IMR-90 (cell line): ENCODE measurements around the gene TRIO.

Source experiments
- CEBPB ChIP-seq: IDR thresholded peaks from 2 replicates; pipeline ENCODE4 v1.6.1; 2012; ENCODE audit warnings: low read depth, low read length, improper control_type of control experiment
- FOS ChIP-seq: fragments of 150-350 bp; IDR thresholded peaks from 2 replicates; pipeline ENCODE4 v1.6.1; 2016; ENCODE audit warnings: low read depth, low read length
- MAFK ChIP-seq: IDR thresholded peaks from 2 replicates; pipeline ENCODE4 v1.6.1; 2012; ENCODE audit warnings: low read depth, low read length, improper control_type of control experiment
- MXI1 ChIP-seq: IDR thresholded peaks from 2 replicates; pipeline ENCODE4 v1.6.1; 2012; ENCODE audit warnings: low read depth, mild to moderate bottlenecking, low read length, moderate library complexity, borderline replicate concordance
- POLR2A ChIP-seq: IDR thresholded peaks from 2 replicates; pipeline ENCODE4 v1.6.1; 2012; ENCODE audit warnings: mild to moderate bottlenecking, low read depth, low read length
- RAD21 ChIP-seq: IDR thresholded peaks from 2 replicates; pipeline ENCODE4 v1.6.1; 2012; ENCODE audit warnings: low read length, improper control_type of control experiment
- RCOR1 ChIP-seq: IDR thresholded peaks from 2 replicates; pipeline ENCODE4 v1.6.1; 2012; ENCODE audit warnings: mild to moderate bottlenecking, low read length, improper control_type of control experiment; ENCODE audit not compliant: insufficient replicate concordance
- RFX5 ChIP-seq: IDR thresholded peaks from 2 replicates; pipeline ENCODE4 v1.8.0; 2012; ENCODE audit warnings: low read depth, mild to moderate bottlenecking, low read length, moderate library complexity
- TF ChIP-seq, protein P1 (sequence below): conservative IDR thresholded peaks from 2 replicates; pipeline ENCODE4 v1.5.1; 2012; ENCODE audit warnings: mild to moderate bottlenecking, low read depth, low read length, improper control_type of control experiment
- TF ChIP-seq, protein P2 (sequence below): fragments of 150-350 bp; IDR thresholded peaks from 2 replicates; pipeline ENCODE4 v1.6.1; 2016; ENCODE audit warnings: low read depth, mild to moderate bottlenecking, low read length, moderate library complexity, borderline replicate concordance
- TF ChIP-seq, protein P3 (sequence below): fragments of 150-350 bp; IDR thresholded peaks from 2 replicates; pipeline ENCODE4 v1.6.1; 2017; ENCODE audit warnings: mild to moderate bottlenecking, antibody characterized with exemption, low read length, low read depth

DNA sequence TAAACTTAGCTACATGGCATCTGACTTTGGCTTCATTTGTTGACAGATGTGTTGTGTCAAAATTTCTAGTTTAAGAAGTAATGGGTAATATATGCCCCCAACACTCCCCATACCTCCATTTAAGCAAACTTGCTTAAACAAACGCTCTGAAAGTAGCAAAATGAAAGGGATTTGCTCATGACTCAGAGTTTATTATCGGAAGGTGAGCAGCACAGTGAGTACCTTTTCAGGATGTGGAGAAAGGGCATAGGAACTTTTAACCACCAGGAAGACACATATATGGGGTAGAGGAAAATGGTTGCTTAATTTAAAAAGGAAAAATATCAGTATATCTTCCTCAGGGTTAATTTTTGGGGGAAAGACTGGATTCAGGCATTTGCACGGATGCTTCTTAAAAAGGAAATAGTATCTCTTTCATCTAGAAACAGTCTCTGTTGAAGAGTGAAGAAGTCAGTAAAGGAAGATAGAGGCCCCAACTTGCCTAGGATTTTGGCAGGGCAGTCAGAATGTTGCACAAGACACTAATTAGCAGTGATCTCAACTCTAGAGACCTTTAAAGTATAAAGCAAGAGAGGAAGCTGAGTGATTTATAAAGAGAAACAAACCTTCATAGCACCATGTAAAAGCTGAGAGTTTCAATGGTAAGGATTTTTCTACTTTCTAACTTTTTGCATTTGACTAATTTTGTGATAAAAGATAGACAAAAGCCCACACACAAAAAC lies 155.1 kb downstream of the TRIO start:
- TF ChIP-seq MXI1 (no peak), RFX5 (no peak), MAFK (no peak), POLR2A (no peak), RAD21 (no peak), RCOR1 (no peak), FOS (no peak), CEBPB (peak; percentile 83)
- TF ChIP-seq, protein P1, sequence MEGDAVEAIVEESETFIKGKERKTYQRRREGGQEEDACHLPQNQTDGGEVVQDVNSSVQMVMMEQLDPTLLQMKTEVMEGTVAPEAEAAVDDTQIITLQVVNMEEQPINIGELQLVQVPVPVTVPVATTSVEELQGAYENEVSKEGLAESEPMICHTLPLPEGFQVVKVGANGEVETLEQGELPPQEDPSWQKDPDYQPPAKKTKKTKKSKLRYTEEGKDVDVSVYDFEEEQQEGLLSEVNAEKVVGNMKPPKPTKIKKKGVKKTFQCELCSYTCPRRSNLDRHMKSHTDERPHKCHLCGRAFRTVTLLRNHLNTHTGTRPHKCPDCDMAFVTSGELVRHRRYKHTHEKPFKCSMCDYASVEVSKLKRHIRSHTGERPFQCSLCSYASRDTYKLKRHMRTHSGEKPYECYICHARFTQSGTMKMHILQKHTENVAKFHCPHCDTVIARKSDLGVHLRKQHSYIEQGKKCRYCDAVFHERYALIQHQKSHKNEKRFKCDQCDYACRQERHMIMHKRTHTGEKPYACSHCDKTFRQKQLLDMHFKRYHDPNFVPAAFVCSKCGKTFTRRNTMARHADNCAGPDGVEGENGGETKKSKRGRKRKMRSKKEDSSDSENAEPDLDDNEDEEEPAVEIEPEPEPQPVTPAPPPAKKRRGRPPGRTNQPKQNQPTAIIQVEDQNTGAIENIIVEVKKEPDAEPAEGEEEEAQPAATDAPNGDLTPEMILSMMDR: no peak
- TF ChIP-seq, protein P2, sequence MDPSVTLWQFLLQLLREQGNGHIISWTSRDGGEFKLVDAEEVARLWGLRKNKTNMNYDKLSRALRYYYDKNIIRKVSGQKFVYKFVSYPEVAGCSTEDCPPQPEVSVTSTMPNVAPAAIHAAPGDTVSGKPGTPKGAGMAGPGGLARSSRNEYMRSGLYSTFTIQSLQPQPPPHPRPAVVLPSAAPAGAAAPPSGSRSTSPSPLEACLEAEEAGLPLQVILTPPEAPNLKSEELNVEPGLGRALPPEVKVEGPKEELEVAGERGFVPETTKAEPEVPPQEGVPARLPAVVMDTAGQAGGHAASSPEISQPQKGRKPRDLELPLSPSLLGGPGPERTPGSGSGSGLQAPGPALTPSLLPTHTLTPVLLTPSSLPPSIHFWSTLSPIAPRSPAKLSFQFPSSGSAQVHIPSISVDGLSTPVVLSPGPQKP: no peak
- TF ChIP-seq, protein P3, sequence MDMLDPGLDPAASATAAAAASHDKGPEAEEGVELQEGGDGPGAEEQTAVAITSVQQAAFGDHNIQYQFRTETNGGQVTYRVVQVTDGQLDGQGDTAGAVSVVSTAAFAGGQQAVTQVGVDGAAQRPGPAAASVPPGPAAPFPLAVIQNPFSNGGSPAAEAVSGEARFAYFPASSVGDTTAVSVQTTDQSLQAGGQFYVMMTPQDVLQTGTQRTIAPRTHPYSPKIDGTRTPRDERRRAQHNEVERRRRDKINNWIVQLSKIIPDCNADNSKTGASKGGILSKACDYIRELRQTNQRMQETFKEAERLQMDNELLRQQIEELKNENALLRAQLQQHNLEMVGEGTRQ: no peak
